Activated CD8-positive, alpha-beta memory T cell treated with anti-CD3 and anti-CD28 coated beads, Interleukin-2, amount 10 ng/mL, durations not matched to agents 7 days and 5 days (primary cell): Measurements from ENCODE around the gene USH2A. TPM values are rescaled to one million over a fixed set of nuclear protein-coding genes. Genes with fewer than 3 reads are reported as not detected.

Experiments used
- ATAC-seq: fragments of 150-1000 bp; cut with Tn5 transposase; one replicate; pipeline ENCODE4 v1.10.0; 2021; ENCODE audit warnings: moderate library complexity
- CTCF ChIA-PET: fragments of 350-600 bp; sonication (Branson Sonifier 250); formaldehyde crosslinking; loops from one replicate; lab custom pipeline; 2021; ENCODE audit warnings: antibody characterized with exemption; lab: Charles Lee
- DNase-seq: peaks from one replicate; pipeline ENCODE4 v3.0.0-alpha.2; 2020
- H3K27ac Mint-ChIP-seq: one replicate; pipeline ENCODE4 v1.8.0; 2021; ENCODE audit warnings: mild to moderate bottlenecking, mixed read lengths
- H3K27me3 Mint-ChIP-seq: one replicate; pipeline ENCODE4 v1.8.0; 2021; ENCODE audit warnings: mixed read lengths
- H3K36me3 Mint-ChIP-seq: one replicate; pipeline ENCODE4 v1.8.0; 2021; ENCODE audit warnings: mild to moderate bottlenecking, mixed read lengths
- H3K4me1 Mint-ChIP-seq: one replicate; pipeline ENCODE4 v1.8.0; 2021; ENCODE audit warnings: mixed read lengths
- H3K4me3 Mint-ChIP-seq: one replicate; pipeline ENCODE4 v1.8.0; 2021; ENCODE audit warnings: mild to moderate bottlenecking, moderate library complexity, mixed read lengths
- H3K9me3 Mint-ChIP-seq: one replicate; pipeline ENCODE4 v1.8.0; 2022; ENCODE audit warnings: low read depth, mixed read lengths
- total RNA-seq, 2 experiments: library from RNA; stranded (reverse); gene quantifications; one replicate each; pipeline ENCODE4 v1.2.3, GENCODE V29; 2021

Gene USH2A
- total RNA-seq, 2 experiments from 2014 or later, result not detected

- Mint-ChIP-seq H3K4me1 (no peaks in the 10 kb centered on the region), H3K4me3 (no peak overlapping the region), H3K9me3 (peaks cover 8% of the 10 kb centered on the region), H3K27ac (no peak overlapping the region), H3K27me3 (no peaks in the 10 kb centered on the region), H3K36me3 (no peaks in the 10 kb centered on the region)
- CTCF ChIA-PET, result no interaction called here
- DNase-seq, result no peak
- ATAC-seq, result no peak
These were observed 430.6 kb downstream of the USH2A start for GRCh38 chr1:215992620-215993019.

GRCh38 chr1:215987092-215987875 is 436.0 kb downstream of the USH2A start:
- no peak for ATAC-seq
- H3K4me3 Mint-ChIP-seq, result no peak overlapping the region

GRCh38 chr1:215986401-215986800 is 436.8 kb downstream of the USH2A start:
- no peak for DNase-seq
- CTCF ChIA-PET, result no interaction called here
- no peak for ATAC-seq
- H3K27ac Mint-ChIP-seq, result no peak overlapping the region
- H3K4me3 Mint-ChIP-seq, result no peak overlapping the region
- H3K27me3 Mint-ChIP-seq, result no peaks in the 10 kb centered on the region
- H3K4me1 Mint-ChIP-seq, result no peaks in the 10 kb centered on the region
- no peaks in the 10 kb centered on the region for H3K36me3 Mint-ChIP-seq
- H3K9me3 Mint-ChIP-seq, result peaks cover 14% of the 10 kb centered on the region

More at GRCh38 chr1:215987092-215987875, 436.0 kb downstream of the USH2A start:
- DNase-seq, result no peak
- peaks cover 11% of the 10 kb centered on the region for H3K9me3 Mint-ChIP-seq
- H3K27me3 Mint-ChIP-seq, result no peaks in the 10 kb centered on the region
- no peaks in the 10 kb centered on the region for H3K36me3 Mint-ChIP-seq
- no peaks in the 10 kb centered on the region for H3K4me1 Mint-ChIP-seq
- CTCF ChIA-PET, result no interaction called here
- H3K27ac Mint-ChIP-seq, result no peak overlapping the region

DNA sequence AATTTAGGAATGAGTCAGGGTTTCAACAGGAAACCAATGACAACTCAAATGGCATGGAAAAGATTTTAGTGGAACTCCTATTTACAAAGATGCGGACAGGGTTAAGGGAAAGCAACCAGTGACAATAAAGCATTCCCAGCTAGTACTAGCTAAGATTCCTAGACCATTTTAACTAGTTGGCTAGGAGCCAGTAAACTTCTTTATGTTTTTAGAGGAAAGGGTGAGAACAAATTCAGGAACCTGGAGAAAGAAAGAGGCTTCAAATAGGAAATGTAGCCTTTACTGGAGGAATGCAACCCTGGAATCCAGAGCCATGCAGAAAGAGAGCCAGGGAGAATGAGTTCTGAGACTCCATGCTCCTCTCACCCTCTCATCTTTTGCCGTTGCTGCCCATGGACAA is 439.6 kb downstream of the USH2A start:
- H3K4me3 Mint-ChIP-seq, result no peak overlapping the region
- no peak for ATAC-seq
- CTCF ChIA-PET, result no interaction called here
- H3K27ac Mint-ChIP-seq, result no peak overlapping the region
- peaks cover 11% of the 10 kb centered on the region for H3K9me3 Mint-ChIP-seq
- DNase-seq, result no peak
- no peaks in the 10 kb centered on the region for H3K27me3 Mint-ChIP-seq
- no peaks in the 10 kb centered on the region for H3K36me3 Mint-ChIP-seq
- H3K4me1 Mint-ChIP-seq, result no peaks in the 10 kb centered on the region

DNA sequence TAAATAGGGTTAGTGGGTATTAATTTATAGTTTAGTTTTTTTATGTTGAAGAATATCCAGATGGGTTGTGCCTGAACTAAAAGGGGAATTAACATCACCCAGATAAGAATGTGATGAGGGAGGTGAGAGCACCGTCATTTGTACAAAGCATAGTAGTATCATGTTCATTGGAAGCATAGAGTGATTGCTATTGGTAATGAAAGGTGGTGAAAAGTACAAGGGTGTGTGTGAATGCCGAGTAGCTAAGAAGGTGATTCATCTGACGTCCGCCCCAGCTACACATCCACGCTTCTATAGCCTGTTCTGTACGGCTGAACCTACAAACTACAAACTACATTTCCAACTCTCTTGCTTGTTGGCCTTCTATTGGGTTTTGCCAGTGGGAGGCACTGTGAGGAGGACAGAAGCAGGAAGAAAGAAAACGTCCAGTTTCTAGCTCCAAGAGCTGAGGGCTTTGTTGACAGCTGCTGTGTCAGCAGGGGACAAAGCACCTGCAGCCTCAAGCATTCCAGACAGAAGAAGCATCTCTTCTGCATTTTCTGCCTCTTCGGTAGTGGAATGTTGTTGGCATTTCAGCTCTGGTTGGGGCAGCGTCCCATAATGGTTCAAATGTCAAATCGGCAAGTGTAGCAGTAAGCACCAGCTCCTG is 451.3 kb downstream of the USH2A start:
- no peaks in the 10 kb centered on the region for H3K4me1 Mint-ChIP-seq

DNA sequence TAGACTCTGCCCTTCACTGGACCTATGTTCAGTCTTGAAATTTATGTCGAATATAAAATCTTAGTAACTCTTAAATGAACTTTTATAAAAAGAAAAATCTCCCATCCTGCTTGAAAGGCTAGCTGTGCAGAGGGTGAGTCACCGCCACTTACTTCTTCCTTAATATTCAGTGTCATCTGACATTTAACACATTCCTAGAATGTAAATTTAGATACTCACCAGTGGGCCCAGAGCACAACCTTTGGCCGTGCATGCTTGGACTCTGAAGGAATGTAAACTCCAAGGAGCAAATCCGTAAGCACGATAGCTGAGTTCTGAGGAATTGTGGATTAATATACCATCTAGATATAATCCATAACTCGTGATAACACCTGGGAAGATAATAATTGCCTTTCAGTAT is 452.8 kb downstream of the USH2A start:
- H3K4me1 Mint-ChIP-seq, result no peaks in the 10 kb centered on the region
- H3K36me3 Mint-ChIP-seq, result no peaks in the 10 kb centered on the region
- peaks cover 7% of the 10 kb centered on the region for H3K9me3 Mint-ChIP-seq
- DNase-seq (no peak), ATAC-seq (no peak)
- CTCF ChIA-PET, result no interaction called here
- H3K27me3 Mint-ChIP-seq, result no peaks in the 10 kb centered on the region
- H3K27ac Mint-ChIP-seq, result no peak overlapping the region
- no peak overlapping the region for H3K4me3 Mint-ChIP-seq

More for the DNA sequence above, 451.3 kb downstream of the USH2A start:
- Mint-ChIP-seq H3K27ac (no peak overlapping the region), H3K36me3 (no peaks in the 10 kb centered on the region), H3K27me3 (no peaks in the 10 kb centered on the region), H3K4me3 (no peak overlapping the region), H3K9me3 (peaks cover 5% of the 10 kb centered on the region)
- ATAC-seq, result no peak
- CTCF ChIA-PET, result no interaction called here
- no peak for DNase-seq

DNA sequence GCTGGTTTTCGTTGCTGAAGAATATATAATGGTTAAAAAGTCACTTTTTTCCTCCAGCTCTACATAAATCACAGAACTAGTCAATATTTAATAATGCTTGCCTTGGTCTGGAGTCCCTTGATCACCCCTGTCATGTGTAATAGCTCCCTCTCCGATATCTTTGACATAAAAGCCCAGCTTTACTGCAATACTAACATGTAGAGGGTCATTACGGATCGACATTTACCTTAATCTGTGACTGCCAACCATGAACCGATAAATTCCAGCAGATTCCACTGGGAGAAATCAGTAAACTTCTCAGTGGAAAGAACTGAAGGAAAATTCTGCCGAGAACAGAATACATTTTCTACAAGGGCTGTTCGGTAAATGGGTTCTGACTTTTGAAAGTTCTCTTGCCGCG is 459.6 kb downstream of the USH2A start:
- Mint-ChIP-seq H3K27me3 (no peaks in the 10 kb centered on the region), H3K27ac (no peak overlapping the region), H3K9me3 (peaks cover 2% of the 10 kb centered on the region), H3K4me1 (no peaks in the 10 kb centered on the region), H3K36me3 (no peaks in the 10 kb centered on the region), H3K4me3 (no peak overlapping the region)
- no peak for DNase-seq
- ATAC-seq, result no peak
- CTCF ChIA-PET, result no interaction called here

DNA sequence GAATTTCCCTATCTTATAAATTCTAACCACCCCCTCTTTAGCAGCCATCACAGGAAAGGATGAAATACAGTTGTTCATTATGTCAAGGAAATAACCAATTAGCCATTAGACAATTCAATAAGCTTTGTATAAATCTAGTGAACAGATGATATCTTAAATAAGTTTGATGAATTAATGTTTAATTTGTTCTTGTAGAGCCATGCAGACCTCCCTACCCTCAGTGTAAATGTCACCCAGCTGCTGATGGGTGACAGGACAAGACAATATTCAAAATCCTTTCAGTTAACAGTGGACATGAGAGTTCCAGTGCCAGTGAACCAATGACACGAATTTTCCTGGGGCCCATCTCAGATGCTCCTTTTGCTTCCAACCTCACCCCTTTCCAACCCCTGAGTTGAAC is 460.2 kb downstream of the USH2A start:
- Mint-ChIP-seq H3K4me1 (no peaks in the 10 kb centered on the region), H3K36me3 (no peaks in the 10 kb centered on the region), H3K9me3 (peaks cover 2% of the 10 kb centered on the region), H3K4me3 (no peak overlapping the region), H3K27me3 (no peaks in the 10 kb centered on the region), H3K27ac (no peak overlapping the region)
- DNase-seq (no peak), ATAC-seq (no peak)
- CTCF ChIA-PET, result no interaction called here

DNA sequence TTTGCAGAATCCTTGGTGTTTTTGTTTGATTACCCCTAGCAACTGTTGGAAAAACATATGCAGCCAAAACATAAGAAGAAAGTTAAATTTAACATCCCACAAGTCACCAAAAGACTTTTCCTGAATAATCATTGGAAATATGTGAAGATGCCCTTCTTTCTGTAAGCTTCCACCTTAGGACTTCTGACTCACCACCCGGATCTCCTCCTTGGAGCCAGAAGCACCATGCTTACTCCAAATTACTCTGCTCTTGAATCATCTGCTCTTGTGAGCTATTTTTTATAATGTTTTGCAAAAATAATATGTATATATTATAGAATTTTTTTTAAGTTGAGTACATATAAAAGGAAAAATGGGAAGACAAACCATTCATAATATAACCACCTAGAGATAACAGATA is 464.4 kb downstream of the USH2A start:
- Mint-ChIP-seq H3K36me3 (no peaks in the 10 kb centered on the region), H3K27ac (no peak overlapping the region), H3K4me3 (no peak overlapping the region), H3K4me1 (no peaks in the 10 kb centered on the region), H3K27me3 (no peaks in the 10 kb centered on the region), H3K9me3 (no peaks in the 10 kb centered on the region)
- no peak for ATAC-seq
- CTCF ChIA-PET, result no interaction called here
- no peak for DNase-seq

GRCh38 chr1:215957663-215958062 is 465.6 kb downstream of the USH2A start:
- DNase-seq, result no peak
- H3K4me1 Mint-ChIP-seq, result no peaks in the 10 kb centered on the region
- CTCF ChIA-PET, result no interaction called here
- ATAC-seq, result no peak
- no peaks in the 10 kb centered on the region for H3K36me3 Mint-ChIP-seq
- no peak overlapping the region for H3K4me3 Mint-ChIP-seq
- H3K9me3 Mint-ChIP-seq, result no peaks in the 10 kb centered on the region
- no peak overlapping the region for H3K27ac Mint-ChIP-seq
- H3K27me3 Mint-ChIP-seq, result no peaks in the 10 kb centered on the region

GRCh38 chr1:215932558-215932957 is 490.7 kb downstream of the USH2A start:
- Mint-ChIP-seq H3K9me3 (no peaks in the 10 kb centered on the region), H3K27me3 (no peaks in the 10 kb centered on the region), H3K4me1 (no peaks in the 10 kb centered on the region), H3K4me3 (no peak overlapping the region), H3K27ac (no peak overlapping the region), H3K36me3 (no peaks in the 10 kb centered on the region)
- no peak for DNase-seq
- CTCF ChIA-PET, result no interaction called here
- no peak for ATAC-seq

DNA sequence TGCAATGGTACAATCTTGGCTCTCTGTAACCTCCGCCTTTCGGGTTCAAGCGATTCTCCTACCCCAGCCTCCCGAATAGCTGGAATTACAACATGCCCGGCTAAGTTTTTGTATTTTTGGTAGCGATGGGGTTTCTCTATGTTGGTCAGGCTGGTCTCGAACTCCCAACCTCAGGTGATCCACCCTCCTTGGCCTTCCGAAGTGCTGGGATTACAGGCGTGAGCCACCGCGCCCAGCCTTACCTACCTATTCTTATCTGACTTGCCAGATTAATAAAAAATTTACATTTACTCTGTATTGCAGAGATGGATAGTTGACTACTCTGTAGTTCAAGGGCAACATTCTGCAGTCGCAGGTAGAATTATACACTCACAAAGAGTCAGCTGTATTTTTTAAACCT is 496.6 kb downstream of the USH2A start:
- H3K4me3 Mint-ChIP-seq, result no peak overlapping the region

GRCh38 chr1:215923129-215923824 is 500.0 kb downstream of the USH2A start:
- Mint-ChIP-seq H3K4me1 (no peaks in the 10 kb centered on the region), H3K27ac (no peak overlapping the region), H3K9me3 (no peaks in the 10 kb centered on the region), H3K4me3 (no peak overlapping the region), H3K36me3 (no peaks in the 10 kb centered on the region), H3K27me3 (no peaks in the 10 kb centered on the region)
- DNase-seq (no peak), ATAC-seq (no peak)
- CTCF ChIA-PET, result no interaction called here

More for the DNA sequence above, 496.6 kb downstream of the USH2A start:
- no peaks in the 10 kb centered on the region for H3K27me3 Mint-ChIP-seq
- no peak overlapping the region for H3K27ac Mint-ChIP-seq
- CTCF ChIA-PET, result interaction anchor here (0.7 kb wide), 1 partner anchor 11 kb away, joined by 3 read pairs; no protein-coding TSS in a partner anchor
- no peaks in the 10 kb centered on the region for H3K4me1 Mint-ChIP-seq
- H3K36me3 Mint-ChIP-seq, result no peaks in the 10 kb centered on the region
- no peak for ATAC-seq
- DNase-seq, result no peak
- no peaks in the 10 kb centered on the region for H3K9me3 Mint-ChIP-seq
